ENCODE measurements around the gene ZBTB20.

The ZBTB20 gene

DNA sequence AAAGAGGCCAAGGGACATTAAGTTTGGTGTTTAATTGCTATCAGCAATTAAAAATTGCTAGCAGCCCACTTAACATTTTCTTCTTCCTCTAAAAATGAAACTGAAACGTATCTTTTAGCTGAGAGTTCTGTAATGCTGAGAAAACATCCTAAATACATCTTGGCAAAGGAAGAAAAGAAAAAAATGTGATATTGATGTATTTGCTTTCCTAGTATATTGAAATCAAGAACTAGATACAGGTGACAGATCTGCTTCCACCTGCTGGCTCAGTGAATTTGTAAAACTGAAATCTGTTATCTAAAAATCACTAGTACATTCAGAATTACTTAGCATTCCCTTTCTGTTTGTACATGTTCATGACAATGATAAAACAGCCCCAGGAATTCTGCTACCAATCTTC lies 283.2 kb downstream of the ZBTB20 start:
- no peak for ATAC-seq
- TF ChIP-seq ZNF70 (CRISPR knock-in tag; IDR thresholded peaks at IDR 0.05) (no peak), ISL1 (CRISPR knock-in tag; IDR thresholded peaks at IDR 0.05) (no peak), BACH2 (CRISPR knock-in tag; IDR thresholded peaks at IDR 0.05; ENCODE audit: borderline replicate concordance) (no peak), ZNF8 (CRISPR knock-in tag; IDR thresholded peaks at IDR 0.05) (no peak), TOX (CRISPR knock-in tag; IDR thresholded peaks at IDR 0.05; ENCODE audit: borderline replicate concordance) (no peak), TCF4 (CRISPR knock-in tag; IDR thresholded peaks at IDR 0.05; ENCODE audit: borderline replicate concordance) (no peak), GLIS3 (CRISPR knock-in tag; IDR thresholded peaks at IDR 0.05) (no peak), ZNF565 (CRISPR knock-in tag; conservative IDR thresholded peaks at IDR 0.05; ENCODE audit: low read depth) (no peak)
- TF ChIP-seq, protein P1, sequence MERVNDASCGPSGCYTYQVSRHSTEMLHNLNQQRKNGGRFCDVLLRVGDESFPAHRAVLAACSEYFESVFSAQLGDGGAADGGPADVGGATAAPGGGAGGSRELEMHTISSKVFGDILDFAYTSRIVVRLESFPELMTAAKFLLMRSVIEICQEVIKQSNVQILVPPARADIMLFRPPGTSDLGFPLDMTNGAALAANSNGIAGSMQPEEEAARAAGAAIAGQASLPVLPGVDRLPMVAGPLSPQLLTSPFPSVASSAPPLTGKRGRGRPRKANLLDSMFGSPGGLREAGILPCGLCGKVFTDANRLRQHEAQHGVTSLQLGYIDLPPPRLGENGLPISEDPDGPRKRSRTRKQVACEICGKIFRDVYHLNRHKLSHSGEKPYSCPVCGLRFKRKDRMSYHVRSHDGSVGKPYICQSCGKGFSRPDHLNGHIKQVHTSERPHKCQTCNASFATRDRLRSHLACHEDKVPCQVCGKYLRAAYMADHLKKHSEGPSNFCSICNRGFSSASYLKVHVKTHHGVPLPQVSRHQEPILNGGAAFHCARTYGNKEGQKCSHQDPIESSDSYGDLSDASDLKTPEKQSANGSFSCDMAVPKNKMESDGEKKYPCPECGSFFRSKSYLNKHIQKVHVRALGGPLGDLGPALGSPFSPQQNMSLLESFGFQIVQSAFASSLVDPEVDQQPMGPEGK (CRISPR knock-in tag; IDR thresholded peaks at IDR 0.05; ENCODE audit: borderline replicate concordance) = no peak
- TF ChIP-seq, protein P2, sequence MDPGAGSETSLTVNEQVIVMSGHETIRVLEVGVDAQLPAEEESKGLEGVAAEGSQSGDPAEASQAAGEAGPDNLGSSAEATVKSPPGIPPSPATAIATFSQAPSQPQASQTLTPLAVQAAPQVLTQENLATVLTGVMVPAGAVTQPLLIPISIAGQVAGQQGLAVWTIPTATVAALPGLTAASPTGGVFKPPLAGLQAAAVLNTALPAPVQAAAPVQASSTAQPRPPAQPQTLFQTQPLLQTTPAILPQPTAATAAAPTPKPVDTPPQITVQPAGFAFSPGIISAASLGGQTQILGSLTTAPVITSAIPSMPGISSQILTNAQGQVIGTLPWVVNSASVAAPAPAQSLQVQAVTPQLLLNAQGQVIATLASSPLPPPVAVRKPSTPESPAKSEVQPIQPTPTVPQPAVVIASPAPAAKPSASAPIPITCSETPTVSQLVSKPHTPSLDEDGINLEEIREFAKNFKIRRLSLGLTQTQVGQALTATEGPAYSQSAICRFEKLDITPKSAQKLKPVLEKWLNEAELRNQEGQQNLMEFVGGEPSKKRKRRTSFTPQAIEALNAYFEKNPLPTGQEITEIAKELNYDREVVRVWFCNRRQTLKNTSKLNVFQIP (CRISPR knock-in tag; IDR thresholded peaks at IDR 0.05; ENCODE audit: borderline replicate concordance, low read depth) = no peak
- TF ChIP-seq, protein P3, sequence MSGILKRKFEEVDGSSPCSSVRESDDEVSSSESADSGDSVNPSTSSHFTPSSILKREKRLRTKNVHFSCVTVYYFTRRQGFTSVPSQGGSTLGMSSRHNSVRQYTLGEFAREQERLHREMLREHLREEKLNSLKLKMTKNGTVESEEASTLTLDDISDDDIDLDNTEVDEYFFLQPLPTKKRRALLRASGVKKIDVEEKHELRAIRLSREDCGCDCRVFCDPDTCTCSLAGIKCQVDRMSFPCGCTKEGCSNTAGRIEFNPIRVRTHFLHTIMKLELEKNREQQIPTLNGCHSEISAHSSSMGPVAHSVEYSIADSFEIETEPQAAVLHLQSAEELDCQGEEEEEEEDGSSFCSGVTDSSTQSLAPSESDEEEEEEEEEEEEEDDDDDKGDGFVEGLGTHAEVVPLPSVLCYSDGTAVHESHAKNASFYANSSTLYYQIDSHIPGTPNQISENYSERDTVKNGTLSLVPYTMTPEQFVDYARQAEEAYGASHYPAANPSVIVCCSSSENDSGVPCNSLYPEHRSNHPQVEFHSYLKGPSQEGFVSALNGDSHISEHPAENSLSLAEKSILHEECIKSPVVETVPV (CRISPR knock-in tag; IDR thresholded peaks at IDR 0.05) = no peak

DNA sequence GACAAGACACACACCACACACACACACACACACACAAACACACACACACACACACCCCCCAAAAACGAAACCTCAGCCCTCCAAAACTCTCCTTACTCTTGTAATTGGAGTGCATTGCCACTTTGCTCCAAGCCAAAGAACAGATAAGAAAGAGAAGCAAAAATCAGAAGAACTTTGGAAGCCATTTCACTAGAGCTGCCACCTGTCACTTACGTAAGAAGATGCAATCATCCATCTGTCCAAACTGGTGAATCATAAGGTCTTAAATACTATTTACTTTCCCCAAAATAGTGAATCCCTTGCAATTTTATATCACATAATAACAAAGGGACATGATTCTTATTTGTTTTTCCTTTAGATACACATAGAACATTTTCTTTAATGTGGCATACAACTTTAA lies 285.4 kb downstream of the ZBTB20 start:
- no peak for ATAC-seq
- no peak for TF ChIP-seq BACH2 (CRISPR knock-in tag; IDR thresholded peaks at IDR 0.05; ENCODE audit: borderline replicate concordance)
- TF ChIP-seq, protein P2 (CRISPR knock-in tag; IDR thresholded peaks at IDR 0.05; ENCODE audit: borderline replicate concordance, low read depth) = no peak
- TF ChIP-seq TOX (CRISPR knock-in tag; IDR thresholded peaks at IDR 0.05; ENCODE audit: borderline replicate concordance) = no peak
- TF ChIP-seq ESRRG (CRISPR knock-in tag; IDR thresholded peaks at IDR 0.05) = no peak
- TF ChIP-seq RARB (CRISPR knock-in tag; IDR thresholded peaks at IDR 0.05) = no peak
- no peak for TF ChIP-seq OSR1 (CRISPR knock-in tag; IDR thresholded peaks at IDR 0.05)
- TF ChIP-seq, protein P4, sequence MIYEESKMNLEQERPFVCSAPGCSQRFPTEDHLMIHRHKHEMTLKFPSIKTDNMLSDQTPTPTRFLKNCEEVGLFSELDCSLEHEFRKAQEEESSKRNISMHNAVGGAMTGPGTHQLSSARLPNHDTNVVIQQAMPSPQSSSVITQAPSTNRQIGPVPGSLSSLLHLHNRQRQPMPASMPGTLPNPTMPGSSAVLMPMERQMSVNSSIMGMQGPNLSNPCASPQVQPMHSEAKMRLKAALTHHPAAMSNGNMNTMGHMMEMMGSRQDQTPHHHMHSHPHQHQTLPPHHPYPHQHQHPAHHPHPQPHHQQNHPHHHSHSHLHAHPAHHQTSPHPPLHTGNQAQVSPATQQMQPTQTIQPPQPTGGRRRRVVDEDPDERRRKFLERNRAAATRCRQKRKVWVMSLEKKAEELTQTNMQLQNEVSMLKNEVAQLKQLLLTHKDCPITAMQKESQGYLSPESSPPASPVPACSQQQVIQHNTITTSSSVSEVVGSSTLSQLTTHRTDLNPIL (CRISPR knock-in tag; IDR thresholded peaks at IDR 0.05; ENCODE audit: low read depth) = no peak
- no peak for TF ChIP-seq SNAI2 (CRISPR knock-in tag; IDR thresholded peaks at IDR 0.05)
- TF ChIP-seq, protein P3 (CRISPR knock-in tag; IDR thresholded peaks at IDR 0.05) = no peak
- TF ChIP-seq ZFP3 (CRISPR knock-in tag; IDR thresholded peaks at IDR 0.05) = no peak
- TF ChIP-seq ZC3H10 (CRISPR knock-in tag; IDR thresholded peaks at IDR 0.05) = no peak
- no peak for TF ChIP-seq ZNF8 (CRISPR knock-in tag; IDR thresholded peaks at IDR 0.05)

DNA sequence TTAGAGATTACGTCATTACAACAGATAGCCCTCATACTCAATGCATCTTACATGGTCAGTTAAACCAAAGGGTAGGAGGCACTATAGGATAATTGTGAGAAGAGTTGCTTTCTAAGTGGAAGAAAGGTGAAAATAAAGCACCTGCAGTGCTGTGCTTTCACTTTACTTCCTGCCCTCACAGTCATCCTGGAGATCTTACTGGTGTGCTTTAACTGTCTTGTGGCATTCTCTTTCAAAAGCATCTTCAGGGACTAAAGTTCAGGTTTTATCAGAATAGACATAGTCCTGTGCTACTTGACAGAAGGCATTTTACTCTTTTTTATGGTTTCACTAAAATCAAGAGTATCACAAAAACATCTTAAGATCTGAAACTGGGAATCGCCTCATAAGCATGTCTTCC lies 286.6 kb downstream of the ZBTB20 start:
- ATAC-seq = no peak
- TF ChIP-seq SNAI2 (CRISPR knock-in tag; IDR thresholded peaks at IDR 0.05) = no peak
- TF ChIP-seq ZNF70 (CRISPR knock-in tag; IDR thresholded peaks at IDR 0.05) = no peak
- TF ChIP-seq, protein P5, sequence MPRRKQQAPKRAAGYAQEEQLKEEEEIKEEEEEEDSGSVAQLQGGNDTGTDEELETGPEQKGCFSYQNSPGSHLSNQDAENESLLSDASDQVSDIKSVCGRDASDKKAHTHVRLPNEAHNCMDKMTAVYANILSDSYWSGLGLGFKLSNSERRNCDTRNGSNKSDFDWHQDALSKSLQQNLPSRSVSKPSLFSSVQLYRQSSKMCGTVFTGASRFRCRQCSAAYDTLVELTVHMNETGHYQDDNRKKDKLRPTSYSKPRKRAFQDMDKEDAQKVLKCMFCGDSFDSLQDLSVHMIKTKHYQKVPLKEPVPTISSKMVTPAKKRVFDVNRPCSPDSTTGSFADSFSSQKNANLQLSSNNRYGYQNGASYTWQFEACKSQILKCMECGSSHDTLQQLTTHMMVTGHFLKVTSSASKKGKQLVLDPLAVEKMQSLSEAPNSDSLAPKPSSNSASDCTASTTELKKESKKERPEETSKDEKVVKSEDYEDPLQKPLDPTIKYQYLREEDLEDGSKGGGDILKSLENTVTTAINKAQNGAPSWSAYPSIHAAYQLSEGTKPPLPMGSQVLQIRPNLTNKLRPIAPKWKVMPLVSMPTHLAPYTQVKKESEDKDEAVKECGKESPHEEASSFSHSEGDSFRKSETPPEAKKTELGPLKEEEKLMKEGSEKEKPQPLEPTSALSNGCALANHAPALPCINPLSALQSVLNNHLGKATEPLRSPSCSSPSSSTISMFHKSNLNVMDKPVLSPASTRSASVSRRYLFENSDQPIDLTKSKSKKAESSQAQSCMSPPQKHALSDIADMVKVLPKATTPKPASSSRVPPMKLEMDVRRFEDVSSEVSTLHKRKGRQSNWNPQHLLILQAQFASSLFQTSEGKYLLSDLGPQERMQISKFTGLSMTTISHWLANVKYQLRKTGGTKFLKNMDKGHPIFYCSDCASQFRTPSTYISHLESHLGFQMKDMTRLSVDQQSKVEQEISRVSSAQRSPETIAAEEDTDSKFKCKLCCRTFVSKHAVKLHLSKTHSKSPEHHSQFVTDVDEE (CRISPR knock-in tag; IDR thresholded peaks at IDR 0.05) = no peak
- TF ChIP-seq, protein P3 (CRISPR knock-in tag; IDR thresholded peaks at IDR 0.05) = no peak
- TF ChIP-seq GLIS3 (CRISPR knock-in tag; IDR thresholded peaks at IDR 0.05) = no peak
- TF ChIP-seq ZFP30 (CRISPR knock-in tag; IDR thresholded peaks at IDR 0.05) = no peak
- TF ChIP-seq, protein P2 (CRISPR knock-in tag; IDR thresholded peaks at IDR 0.05; ENCODE audit: borderline replicate concordance, low read depth) = no peak
- TF ChIP-seq CSDC2 (CRISPR knock-in tag; IDR thresholded peaks at IDR 0.05) = no peak
- TF ChIP-seq ZNF565 (CRISPR knock-in tag; conservative IDR thresholded peaks at IDR 0.05; ENCODE audit: low read depth) = no peak
- TF ChIP-seq TOX (CRISPR knock-in tag; IDR thresholded peaks at IDR 0.05; ENCODE audit: borderline replicate concordance) = no peak

All from SK-N-SH treated with all-trans-retinoic acid at 6 μM for 48 hours (cell line).